HG02981 (cell line): ENCODE results near the gene TSC1.

Experiments used
- ATAC-seq: cut with Tn5 transposase; IDR thresholded peaks from one replicate; pipeline ENCODE4 v1.9.1; 2021; ENCODE audit warnings: mild to moderate bottlenecking, moderate library complexity; ENCODE audit not compliant: unreplicated experiment

TSC1 gene

GRCh38 chr9:132873403-132873802 is 71.0 kb downstream of the TSC1 start:
- no peak for ATAC-seq

DNA sequence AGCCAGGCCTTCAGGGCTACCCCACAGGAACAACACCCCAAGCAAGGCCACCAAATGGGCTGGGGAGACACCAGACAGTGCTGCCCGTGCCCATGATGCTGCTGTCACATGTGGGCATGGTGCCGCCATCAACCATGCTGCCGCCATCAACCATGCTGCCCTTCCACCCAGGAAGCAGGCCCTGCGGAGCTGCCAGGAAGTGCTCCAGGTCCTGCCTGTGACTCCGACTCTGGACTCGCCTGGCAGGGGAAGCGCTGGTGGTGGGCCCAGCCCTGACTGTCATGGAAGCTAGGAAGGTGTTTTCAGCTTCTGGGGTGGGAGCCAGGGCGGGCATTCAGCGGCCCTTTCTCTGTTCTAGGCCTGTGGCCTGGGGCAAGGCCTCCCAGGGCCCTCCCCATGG is 75.2 kb downstream of the TSC1 start:
- ATAC-seq: no peak

DNA sequence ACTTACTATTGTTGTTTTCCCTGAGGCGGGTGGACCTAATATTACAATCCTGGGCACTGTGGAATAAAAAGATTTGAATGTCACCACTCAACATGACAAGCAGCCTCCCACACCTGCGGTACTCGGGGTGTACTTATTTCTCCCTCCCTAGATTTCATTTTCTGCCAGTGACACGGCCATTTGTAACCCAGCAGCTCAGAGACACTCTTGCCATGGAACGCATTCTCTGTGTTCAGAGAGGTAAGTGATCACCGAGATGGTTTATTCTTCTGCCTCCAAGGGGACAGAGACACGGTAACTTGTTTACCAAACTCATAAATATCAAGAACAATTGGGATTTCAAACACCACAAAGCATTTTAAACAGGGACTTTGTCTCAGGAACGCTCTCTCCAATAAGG is 77.5 kb downstream of the TSC1 start:
- ATAC-seq: no peak

DNA sequence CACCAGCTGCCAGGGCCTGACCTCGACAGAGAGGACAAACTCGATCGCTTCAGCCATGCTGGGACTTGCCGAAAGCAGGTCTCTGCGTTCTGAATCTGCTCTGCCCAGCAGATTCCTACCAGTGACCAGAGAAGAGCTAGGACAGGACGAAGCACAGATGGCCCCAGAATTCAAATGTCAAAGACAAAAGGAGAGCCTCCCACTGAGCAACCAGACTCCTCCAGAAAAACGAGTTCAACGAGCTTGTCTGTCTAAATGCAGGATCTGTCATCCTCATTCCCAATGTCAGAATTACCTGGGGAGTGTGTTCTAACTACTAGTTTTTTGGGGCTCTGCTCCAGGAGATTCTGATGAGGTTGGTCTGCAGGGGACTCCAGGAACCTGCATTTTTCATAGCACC is 79.7 kb downstream of the TSC1 start:
- ATAC-seq: no peak

DNA sequence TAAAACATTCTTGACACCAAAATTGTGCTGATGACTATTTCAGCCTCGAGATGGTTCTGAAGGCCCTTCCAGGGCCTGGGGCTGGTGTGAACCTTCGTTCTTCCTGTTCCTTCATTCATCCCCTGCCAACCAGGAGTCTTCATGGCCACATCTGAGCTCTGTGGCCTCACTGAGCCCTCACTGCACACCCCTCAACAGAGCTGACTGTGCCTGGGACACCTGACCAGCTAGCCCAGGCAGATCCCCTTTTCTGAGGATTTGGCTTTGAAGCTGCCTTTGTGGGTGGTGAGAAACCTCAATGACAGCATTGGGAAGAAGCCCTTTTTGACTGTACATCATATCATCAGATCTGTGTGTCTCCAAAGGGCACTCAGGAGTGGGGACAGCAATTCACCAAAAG is 80.1 kb downstream of the TSC1 start:
- no peak for ATAC-seq

- ATAC-seq: no peak
Observed at GRCh38 chr9:132863096-132863495, 81.3 kb downstream of the TSC1 start.

DNA sequence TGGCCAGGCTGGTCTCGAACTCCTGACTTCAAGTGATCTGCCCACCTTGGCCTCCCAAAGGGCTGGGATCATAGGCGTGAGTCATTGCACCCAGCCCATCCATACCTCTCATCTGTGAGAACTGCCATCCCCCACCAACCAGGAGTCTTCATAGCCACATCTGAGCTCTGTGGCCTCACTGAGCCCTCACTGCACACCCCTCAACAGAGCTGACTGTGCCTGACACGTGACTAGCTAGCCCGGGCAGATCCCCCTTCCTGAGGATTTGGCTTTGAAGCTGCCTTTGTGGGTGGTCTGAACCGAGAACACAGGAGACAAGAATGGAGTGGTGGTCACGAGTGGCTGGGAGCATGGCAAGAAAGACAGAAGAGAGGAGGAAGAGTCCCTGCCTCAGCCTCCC is 81.9 kb downstream of the TSC1 start:
- ATAC-seq: no peak

DNA sequence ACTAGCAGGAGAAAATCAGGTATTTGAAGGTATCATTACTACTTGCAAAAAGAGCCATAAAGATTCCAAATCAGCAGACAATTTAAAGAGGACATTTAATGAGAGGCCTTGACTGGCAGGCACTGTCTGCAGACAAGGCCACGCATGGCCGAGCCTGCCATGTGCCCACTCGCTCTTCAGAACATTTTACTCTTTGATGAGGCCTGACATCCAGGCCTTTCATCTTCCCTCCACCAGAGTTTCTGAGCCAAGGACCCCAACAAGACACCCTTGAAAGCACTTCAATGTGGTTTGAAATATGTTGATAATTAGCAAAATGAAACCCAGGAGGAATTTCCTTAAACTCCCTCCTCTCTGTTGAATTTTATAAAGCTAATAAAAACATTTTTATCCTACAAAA is 82.8 kb downstream of the TSC1 start:
- no peak for ATAC-seq

DNA sequence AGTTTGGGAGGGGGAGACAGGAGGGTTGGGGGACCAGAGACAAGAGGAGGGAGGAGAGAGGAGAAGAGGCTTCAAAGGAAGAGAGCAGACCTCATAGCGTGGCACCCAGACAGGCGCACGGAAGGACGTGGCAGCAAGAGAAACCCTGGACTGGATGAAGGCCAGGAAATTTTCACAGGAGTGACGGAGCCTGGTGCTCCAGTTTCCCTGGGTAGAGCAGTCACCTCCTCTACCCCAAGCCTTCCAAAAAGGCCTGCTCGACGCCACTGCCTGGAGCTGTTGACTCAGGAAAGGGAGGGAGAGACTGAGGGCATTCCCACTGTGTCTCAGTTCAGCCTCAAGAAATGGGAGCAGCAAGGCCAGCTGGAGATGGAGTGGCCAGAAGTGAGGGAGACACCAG is 85.7 kb downstream of the TSC1 start:
- ATAC-seq: no peak

- no peak for ATAC-seq
Observed at GRCh38 chr9:132857616-132858342, 86.6 kb downstream of the TSC1 start.

DNA sequence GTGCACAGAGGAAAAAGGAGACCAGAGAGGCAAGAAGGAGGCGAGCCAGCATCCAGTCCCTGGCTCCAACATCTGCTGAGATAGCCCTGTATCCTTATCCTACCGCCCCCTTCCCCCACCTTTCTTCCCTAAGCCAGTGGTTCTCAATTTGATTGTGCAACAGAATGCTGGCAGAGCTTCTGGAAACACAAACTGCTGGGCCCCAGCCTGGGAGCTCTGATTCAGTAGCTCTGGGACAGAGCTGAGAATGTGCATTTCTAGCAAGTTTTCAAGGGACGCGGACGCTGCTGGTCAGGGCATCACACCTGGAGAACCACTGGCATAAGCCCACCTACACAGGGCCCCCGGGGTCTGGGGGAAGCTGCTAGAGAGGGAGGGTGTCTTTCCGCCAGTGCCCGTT is 87.4 kb downstream of the TSC1 start:
- no peak for ATAC-seq

- no peak for ATAC-seq
Observed at GRCh38 chr9:132855904-132856303, 88.5 kb downstream of the TSC1 start.

DNA sequence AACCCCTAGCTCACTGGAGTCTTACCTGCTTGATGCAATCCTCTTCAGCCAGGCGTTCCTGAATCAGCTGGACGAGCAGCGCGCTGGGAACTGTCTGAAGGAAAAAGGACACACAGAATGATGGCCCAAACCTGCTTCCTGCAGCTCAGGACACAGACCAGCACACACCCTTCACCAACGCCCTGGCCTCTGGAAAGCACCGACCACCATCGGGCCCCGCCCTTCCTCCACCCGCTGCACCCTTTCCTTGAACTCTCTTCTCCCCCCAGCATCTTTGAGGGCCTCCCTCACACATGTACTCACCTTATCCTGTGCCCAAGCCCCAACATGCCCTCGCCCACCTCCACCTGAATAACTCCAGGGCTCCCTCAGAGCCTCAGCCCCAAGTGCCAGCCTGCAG is 89.6 kb downstream of the TSC1 start:
- no peak for ATAC-seq

GRCh38 chr9:132853482-132853881 is 90.9 kb downstream of the TSC1 start:
- no peak for ATAC-seq

DNA sequence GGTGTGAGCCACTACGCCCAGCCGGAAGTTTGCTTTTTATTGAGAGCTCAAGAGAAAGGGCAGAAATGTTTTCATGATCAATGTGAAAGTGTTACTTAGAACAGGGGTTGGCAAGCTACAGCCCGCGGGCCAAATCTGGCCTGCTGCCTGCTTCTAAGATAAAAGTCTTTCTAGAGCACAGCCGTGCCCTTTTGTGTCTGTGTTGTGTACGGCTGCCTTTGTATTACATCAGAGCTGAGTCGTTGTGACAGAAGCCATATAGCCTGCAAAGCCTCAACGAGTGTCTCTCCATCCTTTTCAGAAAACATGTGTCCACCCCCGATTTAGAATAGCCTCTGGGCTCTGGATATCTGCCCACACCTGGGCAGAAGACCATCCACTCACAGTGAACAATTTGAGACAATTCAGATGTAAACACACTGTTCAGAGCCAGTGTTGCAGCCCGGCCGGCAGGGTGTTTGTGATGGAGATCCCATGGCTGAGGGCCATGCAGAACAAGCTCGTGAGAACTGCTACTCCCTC is 95.2 kb downstream of the TSC1 start:
- no peak for ATAC-seq

- no peak for ATAC-seq
Observed at GRCh38 chr9:132846918-132847515, 97.4 kb downstream of the TSC1 start.

DNA sequence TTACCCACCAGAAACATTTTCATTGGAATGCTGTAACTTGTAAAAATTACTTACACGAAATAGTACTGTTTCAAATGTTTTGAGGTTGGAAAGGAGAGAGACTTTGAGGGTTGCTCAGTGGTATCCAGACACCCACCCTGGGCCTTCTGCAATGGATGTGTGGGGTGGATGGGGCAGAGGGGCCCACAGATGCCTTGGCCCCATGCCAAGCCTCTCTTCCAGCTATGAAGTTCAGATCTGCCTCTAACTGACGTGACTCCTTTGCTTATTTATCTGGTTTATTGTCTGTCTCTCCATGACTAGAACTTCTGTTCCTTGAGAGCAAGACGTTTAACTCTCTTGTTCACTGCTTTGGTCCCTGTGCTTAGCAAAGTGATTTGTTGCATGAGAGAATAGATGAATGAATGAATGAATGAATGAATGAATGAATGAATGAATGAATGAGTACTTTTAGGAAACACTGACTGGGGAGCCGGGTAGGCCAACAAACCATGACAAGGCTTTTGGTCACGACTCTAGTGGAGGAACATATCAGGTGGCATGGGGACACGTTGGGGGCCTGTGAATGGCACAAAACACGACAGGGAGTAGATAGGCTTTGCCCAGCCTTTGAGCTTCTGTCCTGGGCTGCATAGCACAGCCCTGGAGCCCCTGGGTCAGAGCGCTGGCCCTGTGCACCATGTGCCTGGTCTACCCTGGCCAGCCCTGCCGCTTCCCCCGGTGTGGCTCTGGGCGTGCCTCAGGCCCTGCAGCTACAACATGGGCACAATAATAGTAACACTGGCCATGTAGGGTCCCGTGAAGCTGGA is 98.1 kb downstream of the TSC1 start:
- ATAC-seq: no peak

GRCh38 chr9:132842124-132843044 is 102.0 kb downstream of the TSC1 start:
- no peak for ATAC-seq
